HTR-8/SVneo (cell line): ENCODE results near the gene ARFGAP2.

Source experiments
- DNase-seq: peaks from one replicate; pipeline ENCODE4 v3.0.0; 2011; ENCODE audit warnings: low spot score, mixed read lengths; ENCODE audit not compliant: insufficient read length
- FAIRE-seq: peaks from 2 replicates; lab custom pipeline; 2011; peaks lifted over from hg19 to GRCh38; lab: Jason Lieb, UNC

ARFGAP2 gene

DNA sequence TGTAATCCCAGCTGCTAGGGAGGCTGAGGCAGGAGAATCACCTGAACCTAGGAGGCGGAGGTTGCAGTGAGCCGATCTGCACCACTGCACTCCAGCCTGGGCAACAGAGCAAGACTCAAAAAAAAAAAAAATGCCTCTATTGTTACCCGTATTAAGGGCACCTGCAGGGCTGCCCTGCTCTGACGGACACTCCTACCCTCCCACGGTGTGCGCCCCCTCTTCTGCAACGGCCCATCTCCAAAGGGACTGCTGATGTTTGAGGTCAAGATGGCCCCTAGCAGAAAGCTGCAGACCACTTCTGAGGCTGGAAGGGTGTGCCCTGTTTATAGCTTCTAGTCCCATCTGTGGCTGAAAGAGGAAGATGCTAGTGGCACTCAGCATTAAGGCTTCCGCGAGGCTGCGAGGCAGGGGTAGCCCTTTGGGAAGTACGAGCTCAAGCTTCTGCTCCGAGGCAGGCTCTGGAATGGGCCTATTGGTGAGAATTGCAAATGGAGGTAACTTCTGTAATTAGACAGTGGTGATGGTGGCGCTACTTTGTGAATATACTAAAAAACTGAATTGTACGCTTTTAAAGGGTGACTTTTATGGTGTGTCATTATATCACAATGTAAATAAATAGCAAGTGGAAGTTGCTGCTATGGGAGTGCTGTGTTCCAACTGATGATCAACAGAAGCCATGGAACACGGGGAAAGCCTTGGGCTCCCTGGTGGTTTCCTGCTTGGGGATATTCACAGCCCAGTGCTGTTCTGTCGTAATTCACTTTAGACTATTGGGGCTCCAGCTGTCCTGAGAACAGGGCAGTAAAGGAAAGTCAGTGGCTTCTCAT is 24.3 kb downstream of the ARFGAP2 start:
- FAIRE-seq (peak; percentile 97), DNase-seq (no peak)

DNA sequence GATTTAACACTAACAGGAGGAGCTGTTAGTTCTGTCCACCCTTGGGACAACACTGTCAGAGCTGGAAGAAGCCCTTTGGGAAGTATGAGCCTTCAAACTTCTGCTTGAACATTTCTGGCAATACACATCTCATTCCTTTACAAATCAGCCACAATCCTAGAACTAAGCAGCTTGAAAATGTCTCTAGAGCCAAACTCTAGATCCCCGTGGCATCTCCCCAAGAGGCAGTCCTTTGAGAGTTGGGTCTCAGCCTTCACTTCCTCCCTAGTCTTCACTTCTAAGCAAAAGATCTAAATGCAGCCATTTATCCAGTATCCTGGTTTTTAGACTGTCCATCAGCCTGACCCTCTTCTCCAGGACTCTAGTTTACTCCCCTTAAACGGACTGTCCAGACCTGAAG is 26.9 kb downstream of the ARFGAP2 start:
- FAIRE-seq, result no peak
- DNase-seq, result no peak

DNA sequence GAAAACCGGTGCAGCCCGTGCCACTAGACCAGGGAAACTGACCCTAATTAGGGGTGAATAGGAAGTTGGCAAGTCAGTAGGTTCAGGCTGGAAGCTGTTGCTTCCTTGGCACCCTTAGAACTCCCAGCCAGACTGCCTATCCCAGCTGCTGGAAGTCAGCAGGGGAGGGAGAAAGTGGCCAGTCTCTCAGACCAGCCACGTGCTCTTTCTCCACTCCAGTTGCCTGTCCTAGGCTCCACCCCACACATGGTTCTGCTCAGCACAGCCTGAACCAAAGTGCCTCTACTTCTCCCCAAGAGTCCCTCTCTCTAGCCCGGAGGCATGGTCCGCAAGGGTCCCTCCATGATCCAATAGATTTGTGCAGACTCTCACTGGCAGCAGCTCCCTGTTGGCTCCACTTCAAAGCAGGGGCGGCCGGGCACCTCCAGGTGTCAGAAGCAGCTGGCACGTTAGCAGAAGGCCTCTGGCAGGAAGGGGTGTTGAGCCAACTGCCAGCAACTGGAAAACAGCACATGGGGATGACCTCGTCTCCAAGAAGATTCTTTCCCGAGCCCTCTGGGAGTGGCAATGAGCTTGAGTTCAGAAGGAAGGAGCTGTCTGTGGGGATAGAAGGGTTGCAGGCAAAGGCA is 27.7 kb downstream of the ARFGAP2 start:
- no peak for DNase-seq

DNA sequence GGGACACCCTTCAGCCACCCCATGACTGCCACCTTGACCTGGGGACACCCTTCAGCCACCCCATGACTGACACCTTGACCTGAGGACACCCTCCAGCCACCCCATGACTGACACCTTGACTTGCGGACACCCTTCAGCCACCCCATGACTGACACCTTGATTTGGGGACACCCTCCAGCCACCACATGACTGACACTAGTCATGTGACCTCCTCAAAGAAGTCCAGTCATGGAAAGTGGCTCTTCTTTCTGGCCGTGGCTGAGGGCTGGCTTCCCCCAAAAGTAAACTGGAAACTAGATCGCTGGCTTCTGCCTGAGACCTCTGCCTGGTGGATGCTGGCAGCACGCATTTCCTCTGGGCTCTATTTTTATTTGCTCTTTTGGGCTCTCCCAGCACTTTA is 28.4 kb downstream of the ARFGAP2 start:
- no peak for FAIRE-seq
- DNase-seq, result no peak

More for the DNA sequence above, 27.7 kb downstream of the ARFGAP2 start:
- FAIRE-seq, result no peak

DNA sequence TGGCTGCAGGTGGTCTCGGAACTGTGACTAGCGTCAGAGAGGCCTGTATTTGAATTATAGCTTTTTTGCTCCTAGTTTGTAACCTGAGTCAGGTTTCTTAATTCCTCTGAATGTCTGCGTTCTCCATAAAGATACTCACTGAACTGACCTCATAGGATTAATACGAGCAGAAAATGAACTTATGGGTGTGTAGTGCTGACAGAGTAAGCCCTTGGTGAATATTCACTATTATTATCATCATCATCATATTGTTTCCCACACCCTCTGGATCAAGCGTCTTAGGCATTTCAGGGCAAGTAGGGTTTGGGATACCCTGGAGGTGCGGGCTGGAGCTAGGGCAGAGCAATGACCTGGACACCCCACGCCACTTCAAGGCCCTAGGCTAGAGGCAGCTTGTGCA is 29.0 kb downstream of the ARFGAP2 start:
- FAIRE-seq (no peak), DNase-seq (no peak)

DNA sequence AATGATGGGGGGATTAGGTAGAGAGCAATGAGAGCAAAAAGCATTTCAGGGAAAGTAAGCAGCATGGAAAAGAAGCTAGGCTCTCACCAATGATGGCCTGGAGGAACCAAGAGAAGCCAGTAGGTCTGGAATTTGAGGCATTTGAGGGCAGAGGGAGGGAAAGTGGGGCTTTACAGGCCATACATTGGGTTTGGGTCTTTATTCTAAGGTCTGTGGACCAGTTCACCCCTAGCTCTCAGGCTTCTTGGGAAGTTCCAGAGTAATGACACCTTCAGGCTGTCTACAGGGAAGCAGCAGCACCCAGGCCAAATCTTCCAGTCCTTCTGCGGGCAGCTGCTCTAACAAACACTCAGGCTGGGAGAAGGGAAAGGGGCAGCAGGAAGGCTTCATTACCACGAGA is 29.4 kb downstream of the ARFGAP2 start:
- DNase-seq (no peak), FAIRE-seq (no peak)

DNA sequence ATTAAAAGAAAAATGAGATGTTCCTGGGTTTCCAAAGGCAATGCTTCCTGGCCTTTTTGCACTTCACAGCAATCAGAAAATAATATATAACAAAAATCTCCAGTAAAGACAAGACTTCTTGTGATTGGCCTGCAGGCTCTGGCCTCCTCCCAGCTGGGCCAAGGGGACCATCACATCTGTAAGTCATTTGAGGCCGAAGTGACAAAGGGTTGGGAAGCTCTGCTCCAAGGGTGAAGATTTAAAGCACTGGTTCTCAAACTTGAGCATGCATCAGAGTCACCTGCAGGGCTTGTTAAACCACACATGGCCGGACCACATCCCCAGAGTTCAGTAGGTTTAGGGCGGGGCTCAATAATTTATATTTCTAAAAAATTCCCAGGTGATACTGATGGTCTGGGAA is 32.1 kb downstream of the ARFGAP2 start:
- FAIRE-seq (no peak), DNase-seq (no peak)

DNA sequence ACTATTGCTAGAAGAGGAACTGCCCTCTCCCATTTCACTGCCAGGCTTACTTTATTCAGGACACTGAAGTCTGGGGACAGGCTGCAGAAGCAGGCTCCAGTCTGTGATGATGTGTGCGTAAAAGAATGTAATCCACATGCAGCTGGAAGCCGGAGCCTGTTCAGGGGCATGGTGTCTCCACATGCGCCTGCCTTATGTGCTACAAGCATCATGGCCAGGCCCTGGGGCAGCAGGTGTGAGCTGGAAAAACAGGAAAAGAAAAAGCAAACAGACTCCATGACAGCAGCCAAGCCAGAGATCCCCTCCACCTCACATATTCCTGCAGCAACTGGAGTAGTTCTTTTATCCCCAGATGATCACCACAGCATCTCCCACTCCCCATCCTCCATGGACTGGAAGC is 33.4 kb downstream of the ARFGAP2 start:
- DNase-seq, result peak; percentile 53
- FAIRE-seq, result no peak

DNA sequence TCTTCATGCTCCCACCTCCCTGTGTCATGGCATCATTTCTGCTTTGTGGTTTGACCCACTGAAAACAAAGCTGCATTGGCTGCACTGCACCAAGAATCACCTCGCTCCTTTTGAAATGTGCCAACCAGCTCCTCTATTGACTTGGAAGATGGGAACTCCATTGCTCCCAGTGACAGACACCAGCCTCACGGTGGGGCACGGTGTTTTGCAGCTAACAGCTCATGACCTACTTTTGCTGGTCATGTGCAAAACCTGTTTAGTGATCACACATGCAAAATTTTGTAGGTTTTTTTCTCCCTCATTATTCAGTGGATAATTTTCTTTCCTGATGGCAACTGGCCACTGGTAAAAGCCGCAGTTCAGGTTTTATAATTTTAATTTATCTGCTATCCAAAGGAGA is 36.8 kb downstream of the ARFGAP2 start:
- FAIRE-seq (no peak), DNase-seq (no peak)

DNA sequence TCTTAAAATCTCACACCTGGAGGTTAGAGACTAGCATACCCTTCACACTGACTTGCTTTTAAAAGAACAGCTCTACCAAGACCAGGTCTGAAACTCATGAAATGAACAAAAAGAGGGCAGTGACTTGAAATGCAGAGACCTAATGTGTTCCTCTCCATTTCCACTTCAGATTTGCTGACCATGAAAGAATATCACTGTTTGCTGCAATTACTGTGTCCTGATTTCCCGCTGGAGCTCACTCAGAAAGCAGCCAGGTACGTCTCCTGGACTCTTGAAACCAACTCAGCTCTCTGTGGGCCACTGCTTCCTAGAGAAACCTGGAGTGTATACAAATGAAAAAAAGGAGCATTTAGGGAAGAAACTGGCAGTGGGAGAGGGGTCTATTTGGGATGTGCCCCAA is 39.2 kb downstream of the ARFGAP2 start:
- FAIRE-seq, result no peak
- DNase-seq, result no peak

DNA sequence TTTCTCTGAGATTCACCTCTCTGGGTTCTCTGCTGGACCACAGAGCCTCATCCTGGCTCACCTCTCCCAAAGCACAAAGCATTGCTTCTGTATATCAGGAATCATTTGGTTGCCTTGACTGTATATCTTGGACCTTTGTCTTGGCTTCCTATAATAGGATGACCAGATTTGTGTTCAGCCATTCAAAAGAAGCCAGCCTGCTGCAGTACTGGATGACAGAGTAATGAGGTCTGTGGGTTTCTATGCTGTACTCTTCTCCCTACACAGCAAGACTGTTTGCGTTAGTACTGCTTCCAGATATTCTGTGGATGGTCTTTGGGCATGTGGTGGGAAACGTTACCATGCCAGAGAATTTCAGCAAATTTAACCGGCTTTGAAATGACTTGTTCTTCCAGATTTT is 39.8 kb downstream of the ARFGAP2 start:
- FAIRE-seq (peak; percentile 40), DNase-seq (no peak)

DNA sequence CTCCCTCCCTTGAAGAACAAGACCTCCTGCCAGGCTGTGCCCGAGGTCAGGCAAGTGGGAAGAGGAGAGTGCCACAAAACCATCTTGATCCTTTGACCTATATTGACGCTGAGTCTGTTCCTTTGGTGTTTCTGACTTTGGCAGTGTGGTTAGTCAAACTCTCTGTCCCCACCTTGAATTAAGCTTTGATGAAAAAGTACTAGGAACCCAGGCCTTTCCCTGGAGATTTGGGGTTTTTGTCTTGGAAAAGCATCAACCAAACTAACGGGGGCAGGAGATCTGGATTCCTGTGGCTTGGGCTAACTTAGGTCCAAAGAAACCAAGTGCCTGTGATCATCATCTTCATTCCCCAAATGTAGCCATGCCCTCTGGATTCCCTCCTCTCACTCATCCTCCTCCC is 40.4 kb downstream of the ARFGAP2 start:
- no peak for FAIRE-seq
- DNase-seq, result no peak

DNA sequence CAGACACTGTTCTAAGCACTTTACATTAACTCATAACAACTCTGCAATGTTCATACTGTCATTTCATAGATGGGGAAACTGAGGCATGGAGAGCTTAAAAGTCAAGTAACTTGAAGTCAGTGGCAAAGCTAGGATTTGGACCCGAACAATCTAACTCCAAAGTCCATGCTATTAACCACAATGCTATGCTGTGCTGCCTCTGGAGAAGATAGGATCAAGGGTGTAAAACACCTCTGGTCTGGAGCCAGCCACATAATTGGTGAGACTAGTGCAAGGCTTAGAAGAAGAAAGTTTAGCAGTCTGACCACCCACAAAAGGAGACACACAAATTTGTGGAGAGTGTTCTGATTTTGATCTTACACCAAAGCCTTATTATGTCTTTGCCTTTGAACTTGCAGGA is 43.7 kb downstream of the ARFGAP2 start:
- FAIRE-seq, result no peak
- no peak for DNase-seq

DNA sequence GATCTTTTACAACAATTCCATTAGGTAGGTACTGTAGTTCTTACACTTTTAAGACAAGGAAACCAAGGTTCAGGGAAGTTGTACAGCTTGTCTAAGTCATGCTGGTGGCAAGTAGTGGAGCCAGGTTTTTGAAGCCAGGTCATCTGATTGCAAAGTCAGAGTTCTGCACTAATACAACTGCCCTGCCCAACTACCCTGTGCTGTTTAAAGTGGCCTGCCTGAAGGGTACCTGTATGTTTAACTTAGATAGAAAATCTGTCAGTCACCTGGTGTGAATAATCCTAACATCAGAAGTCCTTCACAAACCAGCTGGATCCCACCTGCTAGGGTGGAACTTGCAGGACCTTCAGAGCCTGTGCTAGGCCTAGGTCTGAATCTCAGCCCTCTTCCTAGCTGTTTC is 44.2 kb downstream of the ARFGAP2 start:
- FAIRE-seq (no peak), DNase-seq (no peak)

DNA sequence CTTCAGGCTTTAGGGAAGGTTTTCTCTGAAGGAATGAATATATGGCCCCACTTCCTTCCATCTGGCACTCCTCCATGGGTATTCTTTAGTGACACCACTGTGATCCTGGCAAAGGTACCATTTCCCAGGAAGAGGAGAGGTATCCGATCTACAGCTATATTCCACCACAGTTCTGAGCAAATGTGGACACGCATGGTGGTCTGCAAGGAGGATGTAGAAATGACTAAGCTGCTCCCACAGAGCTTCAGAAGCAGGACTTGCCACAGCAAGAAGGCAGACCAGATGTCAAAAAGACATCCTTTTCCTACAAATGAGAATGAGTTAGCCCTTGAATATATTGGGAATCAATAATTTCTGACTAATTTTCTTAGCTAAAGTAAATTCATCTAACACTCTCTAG is 45.5 kb downstream of the ARFGAP2 start:
- DNase-seq (no peak), FAIRE-seq (no peak)

DNA sequence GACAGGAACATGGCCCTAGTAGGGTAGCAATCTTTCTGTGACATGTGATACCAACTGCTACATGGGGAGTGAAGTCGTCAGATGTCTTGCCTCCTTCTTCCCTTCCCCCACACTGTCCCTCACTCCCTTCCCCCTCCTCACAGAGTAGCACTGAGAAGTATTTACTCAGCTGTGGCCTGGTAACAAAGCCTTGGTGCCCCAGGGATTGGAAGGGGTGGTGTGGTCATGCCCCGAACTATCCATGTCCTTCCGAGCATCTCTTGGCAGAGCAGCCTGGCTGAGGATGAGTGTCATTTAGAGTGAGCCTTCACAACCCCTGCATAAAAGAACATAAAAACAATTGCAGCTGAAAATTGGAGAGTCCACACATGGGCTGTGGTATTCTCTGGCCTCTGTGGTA is 46.1 kb downstream of the ARFGAP2 start:
- DNase-seq, result no peak
- no peak for FAIRE-seq

DNA sequence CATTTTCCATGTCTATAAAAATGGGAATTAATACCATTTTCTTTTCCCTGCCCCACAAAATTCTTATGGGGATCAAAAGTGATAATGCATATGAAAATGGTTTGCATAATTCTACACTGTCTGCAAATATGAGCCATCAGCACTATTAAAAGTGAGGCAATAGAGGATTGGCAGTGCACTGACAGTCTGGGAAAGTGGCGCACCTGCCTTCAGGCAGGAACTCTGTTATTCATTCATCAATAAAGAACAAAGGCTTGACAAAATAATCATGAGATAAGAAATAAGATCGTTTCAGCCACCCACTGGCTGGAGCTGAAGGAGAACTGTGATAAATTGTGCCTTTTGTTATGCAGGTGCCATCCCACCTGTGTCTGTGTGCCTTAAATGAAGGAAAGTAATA is 49.5 kb downstream of the ARFGAP2 start:
- FAIRE-seq, result no peak
- DNase-seq, result no peak

DNA sequence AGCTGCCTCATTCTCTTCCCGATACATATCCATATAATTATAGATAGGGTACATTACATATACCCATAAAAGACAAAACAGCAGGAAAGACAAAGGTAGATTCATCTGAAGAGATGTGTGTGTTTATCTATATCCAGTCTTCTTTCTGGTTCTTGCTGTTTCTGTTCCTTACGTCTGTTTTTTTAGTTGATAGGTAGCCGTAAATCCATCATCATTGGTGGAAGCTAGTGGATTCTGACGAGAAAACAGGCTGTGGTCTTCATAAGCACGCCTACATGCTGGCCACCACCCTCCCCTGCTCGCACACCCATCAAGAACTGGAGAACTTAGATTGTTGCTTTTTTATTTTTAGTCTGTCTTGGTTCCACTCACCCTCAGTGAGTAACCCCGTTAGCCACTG is 51.6 kb downstream of the ARFGAP2 start:
- DNase-seq, result no peak
- no peak for FAIRE-seq

DNA sequence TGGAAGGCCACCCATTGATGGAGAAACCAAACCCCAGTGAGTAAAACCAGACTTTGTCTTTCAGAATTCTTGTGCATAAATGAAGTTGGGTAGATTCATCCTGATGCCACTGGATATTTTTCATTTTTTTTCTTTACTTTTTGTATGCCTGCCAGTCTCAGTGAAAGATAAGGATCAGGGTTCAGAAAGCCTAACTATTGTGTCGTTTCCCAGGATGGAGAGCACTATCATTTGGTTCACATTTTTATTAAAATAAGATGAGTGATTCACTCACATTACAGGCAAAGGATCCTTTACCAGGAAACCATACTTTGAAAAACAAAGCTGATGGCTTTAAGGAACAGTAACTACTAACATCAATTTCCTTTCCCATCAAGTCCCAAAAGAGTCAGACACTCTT is 52.0 kb downstream of the ARFGAP2 start:
- FAIRE-seq, result no peak

DNA sequence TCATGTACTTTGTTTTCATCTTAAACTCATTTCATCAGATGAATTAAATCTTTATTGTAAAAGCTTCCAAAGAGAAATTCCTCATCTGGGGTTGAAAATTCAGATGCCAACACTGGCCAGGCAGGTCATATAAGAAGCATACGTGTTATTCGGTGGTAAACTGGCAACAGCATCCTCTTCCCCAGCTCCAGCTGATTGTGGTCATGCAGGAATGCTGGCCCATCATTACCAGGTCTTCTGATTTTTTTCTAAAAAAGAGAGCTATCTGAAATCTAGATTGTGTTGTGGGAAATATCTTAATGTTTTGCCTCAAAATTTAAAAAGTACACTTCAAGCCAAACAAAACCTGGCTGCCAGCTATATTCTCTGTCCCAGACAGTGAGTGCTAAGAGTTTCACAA is 53.6 kb downstream of the ARFGAP2 start:
- FAIRE-seq (no peak), DNase-seq (no peak)

More for the DNA sequence above, 52.0 kb downstream of the ARFGAP2 start:
- DNase-seq, result no peak

DNA sequence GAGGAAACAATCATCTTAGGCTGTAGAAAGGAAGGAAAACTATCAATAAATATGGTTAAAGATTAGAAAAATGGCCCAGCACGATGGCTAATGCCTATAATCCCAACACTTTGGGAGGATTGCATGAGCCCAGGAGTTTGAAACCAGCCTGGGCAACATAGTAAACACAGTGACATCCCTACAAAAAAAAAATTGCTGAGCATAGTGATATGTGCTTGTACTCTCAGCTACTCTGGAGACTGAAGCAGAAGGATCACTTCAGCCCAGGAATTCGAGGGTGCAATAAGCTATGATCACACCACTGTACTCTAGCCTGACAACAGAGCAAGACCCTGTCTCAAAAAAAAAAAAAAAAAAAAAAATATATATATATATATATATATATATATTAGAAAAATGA is 54.9 kb downstream of the ARFGAP2 start:
- DNase-seq, result no peak
- no peak for FAIRE-seq

DNA sequence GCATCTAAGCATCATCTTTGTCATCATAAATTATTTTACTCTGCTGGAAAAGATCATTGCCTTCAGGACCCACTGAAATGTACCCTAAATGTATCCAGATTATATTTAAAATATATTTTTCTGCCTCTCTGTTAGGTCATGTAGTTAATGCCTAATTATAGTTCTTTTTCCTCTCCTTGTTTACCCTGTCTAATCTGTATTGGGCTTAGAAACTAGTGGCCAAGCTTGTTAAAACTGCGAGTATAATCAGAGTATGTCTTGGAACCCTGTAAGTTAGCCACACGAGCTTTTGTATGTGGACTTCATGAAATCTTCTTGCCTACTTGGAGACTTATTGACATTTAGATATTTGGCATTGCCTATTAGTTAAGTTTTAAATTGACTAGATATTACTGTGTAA is 55.6 kb downstream of the ARFGAP2 start:
- no peak for FAIRE-seq

More for the DNA sequence above, 55.6 kb downstream of the ARFGAP2 start:
- DNase-seq, result no peak
